ENCODE results near the gene ST3GAL5. TPM values are rescaled to one million over a fixed set of nuclear protein-coding genes. Genes with fewer than 3 reads are reported as not detected.
"Not testable (repeated sequence)": the region's sequence is repeated elsewhere in the genome, so short reads cannot be mapped to it uniquely, and the experiment has no call there.

The ST3GAL5 gene
- polyA plus RNA-seq, 1 experiment: 16.0 TPM

- no peaks in the 10 kb centered on the region for H3K27me3 ChIP-seq (ENCODE audit: control insufficient read depth, insufficient read depth, low read length)
- no peaks in the 10 kb centered on the region for H3K36me3 ChIP-seq (ENCODE audit: control insufficient read depth, insufficient read depth, low read length)
- TF ChIP-seq, protein P1, sequence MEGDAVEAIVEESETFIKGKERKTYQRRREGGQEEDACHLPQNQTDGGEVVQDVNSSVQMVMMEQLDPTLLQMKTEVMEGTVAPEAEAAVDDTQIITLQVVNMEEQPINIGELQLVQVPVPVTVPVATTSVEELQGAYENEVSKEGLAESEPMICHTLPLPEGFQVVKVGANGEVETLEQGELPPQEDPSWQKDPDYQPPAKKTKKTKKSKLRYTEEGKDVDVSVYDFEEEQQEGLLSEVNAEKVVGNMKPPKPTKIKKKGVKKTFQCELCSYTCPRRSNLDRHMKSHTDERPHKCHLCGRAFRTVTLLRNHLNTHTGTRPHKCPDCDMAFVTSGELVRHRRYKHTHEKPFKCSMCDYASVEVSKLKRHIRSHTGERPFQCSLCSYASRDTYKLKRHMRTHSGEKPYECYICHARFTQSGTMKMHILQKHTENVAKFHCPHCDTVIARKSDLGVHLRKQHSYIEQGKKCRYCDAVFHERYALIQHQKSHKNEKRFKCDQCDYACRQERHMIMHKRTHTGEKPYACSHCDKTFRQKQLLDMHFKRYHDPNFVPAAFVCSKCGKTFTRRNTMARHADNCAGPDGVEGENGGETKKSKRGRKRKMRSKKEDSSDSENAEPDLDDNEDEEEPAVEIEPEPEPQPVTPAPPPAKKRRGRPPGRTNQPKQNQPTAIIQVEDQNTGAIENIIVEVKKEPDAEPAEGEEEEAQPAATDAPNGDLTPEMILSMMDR (IDR thresholded peaks at IDR 0.05; ENCODE audit: insufficient read depth, low read depth, low read length): no peak
- POLR2A ChIA-PET: no interaction called here
- no peak overlapping the region for H3K4me3 ChIP-seq (ENCODE audit: low read depth, low read length)
- DNase-seq (ENCODE audit: low read depth): no peak
- CTCF ChIA-PET: interaction anchor here (7.5 kb wide), 1 partner anchor 10 kb away, joined by 50 read pairs; the partner anchor contains the start of gene ST3GAL5
Measured at GRCh38 chr2:85900366-85900765, 11.6 kb upstream of the ST3GAL5 start.

DNA sequence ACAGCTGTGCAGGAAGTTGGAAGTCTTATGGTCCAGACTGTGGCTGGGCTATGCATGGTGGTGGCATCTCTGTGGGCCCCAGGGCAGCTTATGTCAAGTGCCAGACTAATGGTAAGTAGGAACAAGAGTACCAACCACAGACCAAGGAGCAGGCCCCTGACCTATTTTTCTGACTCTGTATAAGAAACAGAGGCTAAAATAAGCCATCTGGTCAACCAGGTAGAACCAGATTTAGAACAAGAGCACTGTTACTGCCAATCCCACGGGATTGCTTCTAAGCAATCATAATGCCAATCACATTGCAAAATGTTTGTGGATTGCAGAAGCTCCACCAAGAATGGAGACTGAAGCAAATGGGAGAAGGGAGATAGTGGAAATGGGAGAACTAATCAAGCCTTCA, 11.1 kb upstream of the ST3GAL5 start:
- ChIA-PET POLR2A (no interaction called here), CTCF (interaction anchor here (0.6 to 7.5 kb wide), 2 partner anchors 10 to 262 kb away, joined by 3 to 50 read pairs; partner anchors contain the start of gene ST3GAL5)
- H3K4me3 ChIP-seq (ENCODE audit: low read depth, low read length): no peak overlapping the region
- H3K36me3 ChIP-seq (ENCODE audit: control insufficient read depth, insufficient read depth, low read length): no peaks in the 10 kb centered on the region
- DNase-seq (ENCODE audit: low read depth): no peak
- TF ChIP-seq, protein P1 (IDR thresholded peaks at IDR 0.05; ENCODE audit: insufficient read depth, low read depth, low read length): no peak
- H3K27me3 ChIP-seq (ENCODE audit: control insufficient read depth, insufficient read depth, low read length): no peaks in the 10 kb centered on the region

- TF ChIP-seq, protein P1 (IDR thresholded peaks at IDR 0.05; ENCODE audit: insufficient read depth, low read depth, low read length): no peak
- Histone ChIP-seq H3K4me3 (ENCODE audit: low read depth, low read length) (no peak overlapping the region), H3K27me3 (ENCODE audit: control insufficient read depth, insufficient read depth, low read length) (no peaks in the 10 kb centered on the region), H3K36me3 (ENCODE audit: control insufficient read depth, insufficient read depth, low read length) (no peaks in the 10 kb centered on the region)
- ChIA-PET CTCF (interaction anchor here (0.6 to 7.5 kb wide), 2 partner anchors 9 to 175 kb away, joined by 4 to 50 read pairs; partner anchors contain the start of gene ST3GAL5), POLR2A (no interaction called here)
- DNase-seq (ENCODE audit: low read depth): no peak
Measured at GRCh38 chr2:85899284-85899683, 10.5 kb upstream of the ST3GAL5 start.

- no peak for DNase-seq (ENCODE audit: low read depth)
- Histone ChIP-seq H3K4me3 (ENCODE audit: low read depth, low read length) (no peak overlapping the region), H3K27me3 (ENCODE audit: control insufficient read depth, insufficient read depth, low read length) (no peaks in the 10 kb centered on the region), H3K36me3 (ENCODE audit: control insufficient read depth, insufficient read depth, low read length) (no peaks in the 10 kb centered on the region)
- ChIA-PET CTCF (interaction anchor here (0.6 to 7.5 kb wide), 2 partner anchors 9 to 174 kb away, joined by 4 to 50 read pairs; partner anchors contain the start of gene ST3GAL5), POLR2A (no interaction called here)
- TF ChIP-seq, protein P1 (IDR thresholded peaks at IDR 0.05; ENCODE audit: insufficient read depth, low read depth, low read length): no peak
Measured at GRCh38 chr2:85898881-85899280, 10.1 kb upstream of the ST3GAL5 start.

DNA sequence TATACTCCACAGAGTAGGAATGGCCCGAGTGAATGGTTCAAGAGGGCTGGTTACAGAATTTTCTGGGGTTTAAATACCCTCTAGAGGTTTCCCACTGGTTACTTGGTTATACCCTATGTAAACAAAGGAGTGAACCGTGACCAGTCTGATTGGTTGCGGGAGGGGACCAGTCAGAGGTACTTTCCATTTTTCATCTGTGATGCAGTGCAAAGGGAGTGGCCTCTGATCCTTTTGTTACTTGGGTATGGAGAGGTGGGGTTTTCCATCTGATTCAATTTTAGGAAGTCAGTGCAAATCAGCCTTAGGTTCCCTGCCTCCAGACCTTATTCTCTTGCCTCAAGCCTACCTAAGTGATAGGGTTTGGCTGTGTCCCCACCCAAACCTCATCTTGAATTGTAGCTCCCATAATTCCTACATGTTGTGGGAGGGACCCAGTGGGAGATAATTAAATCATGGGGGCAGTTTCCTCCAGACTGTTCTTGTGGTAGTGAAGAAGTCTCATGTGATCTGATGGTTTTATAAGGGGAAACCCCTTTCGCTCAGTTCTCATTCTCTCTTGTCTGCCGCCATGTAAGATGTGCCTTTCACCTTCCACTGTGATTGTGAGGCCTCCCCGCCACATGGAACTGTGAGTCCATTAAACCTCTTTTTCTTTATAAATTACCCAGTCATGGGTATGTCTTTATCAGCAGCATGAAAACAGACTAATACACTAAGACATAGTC, 5.9 kb upstream of the ST3GAL5 start:
- DNase-seq (ENCODE audit: low read depth); H3K36me3 ChIP-seq (ENCODE audit: control insufficient read depth, insufficient read depth, low read length); POLR2A ChIA-PET; CTCF ChIA-PET; H3K27me3 ChIP-seq (ENCODE audit: control insufficient read depth, insufficient read depth, low read length); H3K4me3 ChIP-seq (ENCODE audit: low read depth, low read length): not testable (repeated sequence)

All from BJ (cell line).